GM23338 (cell line): ENCODE results near the gene OVCA2. TPM values are rescaled to one million over a fixed set of nuclear protein-coding genes. Genes with fewer than 3 reads are reported as not detected.

Experiments
- ATAC-seq: fragments of 200-7000 bp; cut with Tn5 transposase; 3 replicates; pipeline ENCODE4 v1.9.1; 2020
- DNase-seq: peaks from one replicate; pipeline ENCODE4 v3.0.0-alpha.2; 2015; ENCODE audit warnings: low spot score
- H2AFZ ChIP-seq: fragments of 200-600 bp; sonication (generic); 2 replicates; pipeline ENCODE4 v1.8.0; 2016; ENCODE audit warnings: antibody characterized with exemption, mild to moderate bottlenecking, moderate library complexity
- H3F3A ChIP-seq: fragments of 200-600 bp; sonication (generic); replicated peaks from 2 replicates; pipeline ENCODE4 v1.8.0; 2017; ENCODE audit warnings: antibody characterized with exemption, mixed run types, low read depth
- H3K27ac ChIP-seq: fragments of 200-600 bp; sonication (generic); 2 replicates; pipeline ENCODE4 v1.6.1; 2016; ENCODE audit warnings: low read depth
- H3K27me3 ChIP-seq: fragments of 200-600 bp; sonication (generic); 2 replicates; pipeline ENCODE4 v1.8.0; 2016; ENCODE audit warnings: mild to moderate bottlenecking, mixed run types, moderate library complexity; ENCODE audit not compliant: insufficient read depth
- H3K36me3 ChIP-seq: fragments of 200-600 bp; sonication (generic); 2 replicates; pipeline ENCODE4 v1.8.0; 2016; ENCODE audit warnings: mild to moderate bottlenecking; ENCODE audit not compliant: insufficient read depth
- H3K4me1 ChIP-seq: fragments of 200-600 bp; sonication (generic); 2 replicates; pipeline ENCODE4 v1.8.0; 2016; ENCODE audit warnings: mild to moderate bottlenecking, moderate library complexity; ENCODE audit not compliant: insufficient read depth
- H3K4me2 ChIP-seq: fragments of 200-600 bp; sonication (generic); 2 replicates; pipeline ENCODE4 v1.7.1; 2017; ENCODE audit warnings: mixed run types
- H3K4me3 ChIP-seq: fragments of 200-600 bp; sonication (generic); 2 replicates; pipeline ENCODE4 v1.6.1; 2016; ENCODE audit warnings: mixed run types
- H3K79me2 ChIP-seq: fragments of 200-600 bp; sonication (generic); replicated peaks from 2 replicates; pipeline ENCODE4 v1.8.0; 2017; ENCODE audit warnings: mild to moderate bottlenecking; ENCODE audit not compliant: insufficient read depth
- H3K9me2 ChIP-seq: fragments of 200-600 bp; sonication (generic); 2 replicates; pipeline ENCODE4 v1.8.0; 2017; ENCODE audit not compliant: insufficient read depth
- H4K20me1 ChIP-seq: fragments of 200-600 bp; sonication (generic); replicated peaks from 2 replicates; pipeline ENCODE4 v1.8.0; 2017; ENCODE audit warnings: mild to moderate bottlenecking; ENCODE audit not compliant: insufficient read depth
- H3K27ac Mint-ChIP-seq: 2 replicates; pipeline ENCODE4 v1.8.0; 2020; ENCODE audit warnings: inconsistent platforms, mild to moderate bottlenecking, moderate library complexity, mixed read lengths
- H3K27me3 Mint-ChIP-seq: 3 replicates; pipeline ENCODE4 v1.8.0; 2022; ENCODE audit warnings: low read depth, mild to moderate bottlenecking, moderate library complexity, mixed read lengths, inconsistent platforms; ENCODE audit not compliant: insufficient read depth, poor library complexity
- H3K36me3 Mint-ChIP-seq: 3 replicates; pipeline ENCODE4 v1.8.0; 2021; ENCODE audit warnings: low read depth, mild to moderate bottlenecking, inconsistent platforms, moderate library complexity, mixed read lengths
- H3K4me1 Mint-ChIP-seq: 3 replicates; pipeline ENCODE4 v1.8.0; 2020; ENCODE audit warnings: mild to moderate bottlenecking, inconsistent platforms, mixed read lengths
- H3K4me3 Mint-ChIP-seq: 3 replicates; pipeline ENCODE4 v1.8.0; 2021; ENCODE audit warnings: moderate library complexity, mild to moderate bottlenecking, inconsistent platforms, mixed read lengths
- H3K9me3 Mint-ChIP-seq: 3 replicates; pipeline ENCODE4 v1.8.0; 2020; ENCODE audit warnings: moderate library complexity, mild to moderate bottlenecking, inconsistent platforms, mixed read lengths
- CREB1 ChIP-seq: fragments of 250-450 bp; sonication (Bioruptor Pico); IDR thresholded peaks from 2 replicates; pipeline ENCODE4 v1.5.0; 2020; ENCODE audit warnings: low read depth, mild to moderate bottlenecking, moderate library complexity
- ETS1 ChIP-seq: IDR thresholded peaks from 2 replicates; pipeline ENCODE4 v1.6.1; 2016; ENCODE audit warnings: antibody characterized with exemption
- EZH2 ChIP-seq: fragments of 200-600 bp; sonication (generic); IDR thresholded peaks from one replicate; pipeline ENCODE4 v1.8.0; 2017; ENCODE audit warnings: antibody characterized with exemption, mild to moderate bottlenecking, low read depth; ENCODE audit not compliant: unreplicated experiment
- JUNB ChIP-seq: IDR thresholded peaks from one replicate; pipeline ENCODE4 v1.6.1; 2016; ENCODE audit warnings: antibody characterized with exemption; ENCODE audit not compliant: unreplicated experiment
- NANOG ChIP-seq: IDR thresholded peaks from 2 replicates; pipeline ENCODE4 v1.6.1; 2016; ENCODE audit warnings: antibody characterized with exemption, borderline replicate concordance
- ZNF114 ChIP-seq: fragments of 250-450 bp; sonication (Bioruptor Pico); IDR thresholded peaks from 2 replicates; pipeline ENCODE4 v1.5.0; 2020; ENCODE audit warnings: mild to moderate bottlenecking, moderate library complexity
- ZNF331 ChIP-seq: fragments of 250-450 bp; sonication (Bioruptor Pico); IDR thresholded peaks from 2 replicates; pipeline ENCODE4 v1.5.0; 2020; ENCODE audit warnings: low read depth, mild to moderate bottlenecking, moderate library complexity
- ZNF462 ChIP-seq: fragments of 250-450 bp; sonication (Bioruptor Pico); IDR thresholded peaks from 2 replicates; pipeline ENCODE4 v1.5.0; 2020; ENCODE audit warnings: mild to moderate bottlenecking, moderate library complexity
- polyA plus RNA-seq: library from polyadenylated mRNA; unstranded; fragments of >200 nt; fragmentation: Nextera tagmentation; extraction: Ambion mirVana; gene quantifications from 2 replicates; pipeline ENCODE4 v1.2.1, GENCODE V29; 2016
- total RNA-seq: library from RNA; depleted of rRNA; stranded (reverse); fragments of >200 nt; shearing (Covaris generic); gene quantifications from 2 replicates; pipeline ENCODE4 v1.2.3, GENCODE V29; 2014

OVCA2 gene
- total and polyA plus RNA-seq, 2 experiments from 2014 or later = 15.9 to 21.3 TPM

DNA sequence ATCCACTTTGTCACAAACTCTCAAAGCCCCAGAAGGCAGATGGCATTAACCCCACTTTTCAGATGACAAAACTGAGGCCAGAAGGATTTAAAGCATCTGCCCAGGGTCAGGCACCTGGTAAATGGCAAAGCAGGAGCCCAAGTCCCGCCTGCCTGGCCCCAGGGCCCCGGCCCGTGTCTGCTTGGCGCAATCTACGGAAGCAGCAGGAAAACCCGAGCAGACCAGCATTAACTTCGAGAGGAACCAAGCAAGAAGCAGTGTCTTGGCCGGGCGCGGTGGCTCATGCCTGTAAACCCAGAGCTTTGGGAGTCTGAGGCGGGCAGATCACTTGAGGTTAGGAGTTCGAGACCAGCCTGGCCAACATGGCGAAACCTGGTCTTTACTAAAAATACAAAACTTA lies 38.3 kb upstream of the OVCA2 start (continued):
- TF ChIP-seq ZNF462 (no peak), CREB1 (CRISPR knock-in tag) (no peak), ETS1 (no peak), NANOG (no peak), ZNF331 (CRISPR knock-in tag) (no peak), JUNB (no peak), ZNF114 (CRISPR knock-in tag) (no peak), EZH2 (no peak)

DNA sequence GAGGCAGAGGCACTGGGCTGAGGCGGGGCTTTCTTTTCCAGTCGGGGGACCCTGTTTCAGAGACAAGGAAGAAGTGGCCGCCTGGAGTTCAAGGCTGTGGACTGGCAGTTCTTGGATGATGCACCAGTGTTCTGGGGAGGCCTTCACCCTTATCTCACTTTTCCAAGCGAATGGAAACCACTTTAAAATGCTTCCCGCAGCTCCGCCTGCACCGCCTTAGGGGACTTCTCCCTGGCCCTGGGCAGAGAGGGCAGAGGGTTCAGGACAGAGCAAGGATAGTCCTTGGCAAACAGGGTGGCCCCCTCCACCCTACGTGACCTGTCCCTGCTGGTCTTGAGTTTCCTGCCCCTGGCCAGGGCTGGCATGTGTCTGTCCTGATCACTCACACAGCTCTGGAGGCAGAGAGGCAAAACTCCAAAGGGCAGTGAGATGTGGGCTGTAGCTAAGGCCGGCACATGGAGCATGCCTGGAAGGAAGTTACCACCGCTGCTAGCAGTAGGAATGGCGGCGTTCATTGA lies 37.3 kb upstream of the OVCA2 start:
- no peak for ATAC-seq
- H3K27ac ChIP-seq = no peak overlapping the region
- no peak for DNase-seq

More for the DNA sequence above, 37.3 kb upstream of the OVCA2 start:
- peaks cover 3% of the 10 kb centered on the region for H3K27me3 ChIP-seq
- peaks cover 19% of the 10 kb centered on the region for H3K27me3 Mint-ChIP-seq
- H3K79me2 ChIP-seq = no peaks in the 10 kb centered on the region
- H3K36me3 ChIP-seq = no peaks in the 10 kb centered on the region
- no peak for TF ChIP-seq ZNF462
- no peaks in the 10 kb centered on the region for H3K36me3 Mint-ChIP-seq
- H3K4me2 ChIP-seq = no peak overlapping the region
- no peaks in the 10 kb centered on the region for H3K9me2 ChIP-seq
- H3K4me1 Mint-ChIP-seq = peaks cover 3% of the 10 kb centered on the region
- H3K4me3 ChIP-seq = no peak overlapping the region
- no peaks in the 10 kb centered on the region; the same call in 2 of the 3 replicates for H3K9me3 Mint-ChIP-seq
- 0 out of 2 replicates have a peak overlapping the region, but pooled peaks have one; percentile 38 for H2AFZ ChIP-seq
- H3F3A ChIP-seq = no peaks in the 10 kb centered on the region
- no peaks in the 10 kb centered on the region for H4K20me1 ChIP-seq
- H3K4me1 ChIP-seq = peaks cover 3% of the 10 kb centered on the region; the same call in 1 of the 2 replicates
- H3K27ac Mint-ChIP-seq = no peak overlapping the region
- no peak overlapping the region for H3K4me3 Mint-ChIP-seq
